ENCODE data around the gene WDCP.
"Not testable (repeated sequence)": the region's sequence is repeated elsewhere in the genome, so short reads cannot be mapped to it uniquely, and the experiment has no call there.

The WDCP gene

GRCh38 chr2:24018241-24018640 lies 28.9 kb downstream of the WDCP start:
- no peak for FAIRE-seq
- TF ChIP-seq POLR2AphosphoS5 (IDR thresholded peaks at IDR 0.05; ENCODE audit: low read depth, low read length) = no peak
- no peak for TF ChIP-seq TAF1 (IDR thresholded peaks at IDR 0.05; ENCODE audit: borderline replicate concordance, low read depth, low read length)
- no peak for TF ChIP-seq POLR2A (IDR thresholded peaks at IDR 0.05; ENCODE audit: low read depth, low read length)
- no peak for DNase-seq (ENCODE audit: insufficient read length)

DNA sequence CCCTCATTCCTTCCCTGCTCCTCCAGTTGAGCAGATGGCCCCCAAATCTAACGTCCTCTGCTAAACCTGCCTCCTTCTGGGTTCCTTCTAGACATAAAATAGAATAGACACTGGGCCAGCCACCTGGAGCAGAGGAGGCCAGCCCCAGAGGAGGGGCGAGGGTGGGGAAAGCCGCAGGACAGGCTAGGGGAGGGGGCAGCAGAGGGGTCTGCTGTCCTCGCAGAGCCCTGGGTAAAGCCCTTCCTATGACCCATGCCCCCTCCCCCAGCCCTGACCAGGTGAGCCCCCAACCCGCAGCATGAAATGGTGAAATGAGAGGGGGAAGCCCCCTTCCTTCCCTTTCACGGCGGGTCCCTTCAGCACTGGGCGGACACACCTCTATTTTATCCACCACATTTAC lies 29.5 kb downstream of the WDCP start:
- no peak for TF ChIP-seq TAF1 (IDR thresholded peaks at IDR 0.05; ENCODE audit: borderline replicate concordance, low read depth, low read length)
- TF ChIP-seq POLR2A (IDR thresholded peaks at IDR 0.05; ENCODE audit: low read depth, low read length) = no peak
- TF ChIP-seq POLR2AphosphoS5 (IDR thresholded peaks at IDR 0.05; ENCODE audit: low read depth, low read length) = no peak
- no peak for DNase-seq (ENCODE audit: insufficient read length)
- FAIRE-seq = no peak

DNA sequence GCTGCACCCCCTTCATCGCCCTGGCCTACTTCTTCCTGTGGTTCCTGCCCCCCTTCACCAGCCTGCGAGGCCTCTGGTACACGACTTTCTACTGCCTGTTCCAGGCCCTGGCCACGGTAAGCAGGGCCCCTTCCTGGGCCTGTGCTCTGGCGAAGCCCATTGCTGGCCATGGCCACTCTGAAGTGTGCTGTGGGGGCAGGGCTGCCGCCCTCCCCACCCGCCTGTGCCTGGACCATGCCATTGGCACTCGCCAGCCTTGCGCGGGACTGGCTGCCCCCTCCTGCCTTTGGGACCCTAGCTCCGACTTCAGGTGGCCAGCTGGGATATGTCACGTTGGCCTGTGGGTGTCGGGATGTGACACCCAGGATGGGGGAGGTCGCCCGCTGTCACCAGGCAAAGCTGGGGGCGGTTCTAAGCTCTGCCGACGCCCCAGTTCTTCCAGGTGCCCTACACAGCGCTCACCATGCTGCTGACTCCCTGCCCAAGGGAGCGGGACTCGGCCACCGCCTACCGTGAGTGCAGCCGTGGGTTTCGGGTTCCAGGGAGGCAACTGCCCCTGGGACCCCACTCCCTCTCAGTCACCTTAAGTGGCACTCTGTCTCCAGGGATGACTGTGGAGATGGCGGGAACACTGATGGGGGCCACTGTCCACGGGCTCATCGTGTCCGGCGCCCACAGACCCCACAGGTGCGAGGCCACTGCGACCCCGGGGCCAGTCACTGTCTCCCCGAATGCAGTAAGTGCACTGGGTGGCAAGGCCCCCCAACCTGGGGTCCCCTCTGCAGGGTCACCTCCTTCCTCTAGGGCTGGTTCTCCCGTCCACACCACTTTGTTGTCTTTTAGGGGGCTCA lies 30.1 kb downstream of the WDCP start:
- DNase-seq (ENCODE audit: insufficient read length) (no peak), FAIRE-seq (no peak)
- TF ChIP-seq TAF1 (IDR thresholded peaks at IDR 0.05; ENCODE audit: borderline replicate concordance, low read depth, low read length) (no peak), POLR2AphosphoS5 (IDR thresholded peaks at IDR 0.05; ENCODE audit: low read depth, low read length) (no peak), POLR2A (IDR thresholded peaks at IDR 0.05; ENCODE audit: low read depth, low read length) (no peak)

GRCh38 chr2:24016376-24016761 lies 30.8 kb downstream of the WDCP start:
- FAIRE-seq (no peak), DNase-seq (ENCODE audit: insufficient read length) (no peak)
- TF ChIP-seq POLR2AphosphoS5 (IDR thresholded peaks at IDR 0.05; ENCODE audit: low read depth, low read length) (no peak), POLR2A (IDR thresholded peaks at IDR 0.05; ENCODE audit: low read depth, low read length) (no peak), TAF1 (IDR thresholded peaks at IDR 0.05; ENCODE audit: borderline replicate concordance, low read depth, low read length) (no peak)

GRCh38 chr2:24015562-24016375 lies 31.4 kb downstream of the WDCP start:
- no peak for DNase-seq (ENCODE audit: insufficient read length)
- FAIRE-seq = no peak
- TF ChIP-seq POLR2A (IDR thresholded peaks at IDR 0.05; ENCODE audit: low read depth, low read length) (no peak), POLR2AphosphoS5 (IDR thresholded peaks at IDR 0.05; ENCODE audit: low read depth, low read length) (no peak), TAF1 (IDR thresholded peaks at IDR 0.05; ENCODE audit: borderline replicate concordance, low read depth, low read length) (no peak)

GRCh38 chr2:24014902-24015301 lies 32.3 kb downstream of the WDCP start:
- not testable (repeated sequence) for DNase-seq (ENCODE audit: insufficient read length); FAIRE-seq

- DNase-seq (ENCODE audit: insufficient read length) (no peak), FAIRE-seq (no peak)
Observed at GRCh38 chr2:24012521-24013188, 34.5 kb downstream of the WDCP start.

GRCh38 chr2:24011250-24012104 lies 35.7 kb downstream of the WDCP start:
- TF ChIP-seq POLR2AphosphoS5 (IDR thresholded peaks at IDR 0.05; ENCODE audit: low read depth, low read length) (no peak), POLR2A (IDR thresholded peaks at IDR 0.05; ENCODE audit: low read depth, low read length) (no peak), TAF1 (IDR thresholded peaks at IDR 0.05; ENCODE audit: borderline replicate concordance, low read depth, low read length) (no peak)
- DNase-seq (ENCODE audit: insufficient read length) (no peak), FAIRE-seq (no peak)

More at GRCh38 chr2:24012521-24013188, 34.5 kb downstream of the WDCP start:
- TF ChIP-seq POLR2AphosphoS5 (IDR thresholded peaks at IDR 0.05; ENCODE audit: low read depth, low read length) (no peak), TAF1 (IDR thresholded peaks at IDR 0.05; ENCODE audit: borderline replicate concordance, low read depth, low read length) (no peak), POLR2A (IDR thresholded peaks at IDR 0.05; ENCODE audit: low read depth, low read length) (no peak)

DNA sequence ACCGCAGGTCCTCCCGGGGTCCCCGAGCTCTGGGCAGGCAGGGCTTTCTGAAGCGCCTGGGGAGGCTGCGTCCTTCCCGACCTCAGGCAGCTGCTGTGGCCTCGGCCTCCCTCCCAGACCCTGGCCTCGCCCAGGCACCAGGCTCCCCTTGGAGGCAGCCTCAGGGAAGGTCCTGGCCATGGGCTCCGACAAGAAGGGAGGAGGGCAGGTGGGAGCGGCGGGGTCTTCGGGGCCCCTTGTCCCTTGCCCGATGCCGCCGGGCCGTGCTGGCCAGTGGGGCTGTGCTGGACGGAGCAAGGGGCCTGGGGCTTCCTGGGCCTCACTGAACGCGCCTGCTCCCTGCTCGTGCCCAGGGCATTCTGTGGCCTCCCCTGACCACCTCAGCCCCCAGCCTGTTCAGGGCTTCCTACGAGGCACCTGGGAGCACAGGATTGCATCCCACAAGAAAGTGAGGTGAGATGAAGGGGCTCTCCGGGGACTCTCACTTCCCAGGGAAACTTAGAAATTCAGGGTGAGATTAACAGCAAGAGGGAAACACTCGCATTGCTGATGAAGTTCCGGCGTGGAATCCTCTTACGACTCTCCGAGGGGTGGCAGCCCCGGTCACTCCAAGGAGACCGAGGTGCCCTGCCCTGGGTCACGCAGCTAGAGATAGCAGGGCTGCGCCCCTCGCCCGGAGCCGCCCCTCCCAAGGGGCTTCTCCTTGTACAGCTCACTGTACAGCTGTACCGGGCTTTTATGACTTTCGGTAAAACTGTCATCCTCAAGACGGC lies 36.5 kb downstream of the WDCP start:
- no peak for DNase-seq (ENCODE audit: insufficient read length)
- FAIRE-seq = no peak
- TF ChIP-seq TAF1 (IDR thresholded peaks at IDR 0.05; ENCODE audit: borderline replicate concordance, low read depth, low read length) (no peak), POLR2AphosphoS5 (IDR thresholded peaks at IDR 0.05; ENCODE audit: low read depth, low read length) (no peak), POLR2A (IDR thresholded peaks at IDR 0.05; ENCODE audit: low read depth, low read length) (no peak)

All from GM12892 (cell line).